ENCODE results near the gene TRPM8. TPM values are rescaled to one million over a fixed set of nuclear protein-coding genes. Genes with fewer than 3 reads are reported as not detected.

Gene TRPM8
- total RNA-seq, 2 donors from 2014 or later, result not detected

DNA sequence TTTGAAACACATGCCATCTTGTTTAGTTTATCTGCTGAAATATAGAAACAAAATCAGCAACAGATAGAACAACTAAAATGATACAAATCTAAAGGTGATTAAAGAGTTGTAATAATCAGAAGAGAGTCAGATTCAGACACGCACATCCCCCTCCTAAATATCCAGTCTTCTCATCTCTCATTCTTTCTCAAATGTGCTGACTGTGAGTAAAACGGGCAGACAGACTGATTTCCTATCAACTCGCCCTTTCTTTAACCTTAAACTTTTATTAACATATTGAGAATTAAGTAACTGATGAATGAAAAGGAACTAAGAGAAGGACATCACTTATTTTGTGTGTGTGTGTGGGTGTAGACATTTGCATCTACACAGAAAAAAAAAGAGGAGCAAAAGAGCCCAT, 98.7 kb downstream of the TRPM8 start:
- Histone ChIP-seq H3K27me3 (ENCODE audit: control insufficient read depth, insufficient read depth, low read length, poor library complexity, severe bottlenecking) (no peaks in the 10 kb centered on the region), H3K9ac (ENCODE audit: extremely low read depth, low read length, poor library complexity, severe bottlenecking) (no peak overlapping the region), H3K36me3 (ENCODE audit: control insufficient read depth, insufficient read depth, low read length) (no peaks in the 10 kb centered on the region), H3K4me3 (ENCODE audit: low read length) (no peak overlapping the region), H3K4me1 (ENCODE audit: control insufficient read depth, insufficient read depth, low read length) (no peaks in the 10 kb centered on the region), H3K27ac (ENCODE audit: low read depth, low read length) (no peak overlapping the region), H3K9me3 (ENCODE audit: control insufficient read depth, low read length) (no peaks in the 10 kb centered on the region)
- Mint-ChIP-seq H3K9me3 (peaks cover 14% of the 10 kb centered on the region), H3K27ac (no peak overlapping the region), H3K4me3 (no peak overlapping the region), H3K4me1 (no peaks in the 10 kb centered on the region), H3K36me3 (ENCODE audit: low read depth) (no peaks in the 10 kb centered on the region), H3K27me3 (ENCODE audit: insufficient read depth) (no peaks in the 10 kb centered on the region)
- TF ChIP-seq, protein P1, sequence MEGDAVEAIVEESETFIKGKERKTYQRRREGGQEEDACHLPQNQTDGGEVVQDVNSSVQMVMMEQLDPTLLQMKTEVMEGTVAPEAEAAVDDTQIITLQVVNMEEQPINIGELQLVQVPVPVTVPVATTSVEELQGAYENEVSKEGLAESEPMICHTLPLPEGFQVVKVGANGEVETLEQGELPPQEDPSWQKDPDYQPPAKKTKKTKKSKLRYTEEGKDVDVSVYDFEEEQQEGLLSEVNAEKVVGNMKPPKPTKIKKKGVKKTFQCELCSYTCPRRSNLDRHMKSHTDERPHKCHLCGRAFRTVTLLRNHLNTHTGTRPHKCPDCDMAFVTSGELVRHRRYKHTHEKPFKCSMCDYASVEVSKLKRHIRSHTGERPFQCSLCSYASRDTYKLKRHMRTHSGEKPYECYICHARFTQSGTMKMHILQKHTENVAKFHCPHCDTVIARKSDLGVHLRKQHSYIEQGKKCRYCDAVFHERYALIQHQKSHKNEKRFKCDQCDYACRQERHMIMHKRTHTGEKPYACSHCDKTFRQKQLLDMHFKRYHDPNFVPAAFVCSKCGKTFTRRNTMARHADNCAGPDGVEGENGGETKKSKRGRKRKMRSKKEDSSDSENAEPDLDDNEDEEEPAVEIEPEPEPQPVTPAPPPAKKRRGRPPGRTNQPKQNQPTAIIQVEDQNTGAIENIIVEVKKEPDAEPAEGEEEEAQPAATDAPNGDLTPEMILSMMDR (conservative IDR thresholded peaks at IDR 0.05), result no peak
- DNase-seq, result no peak
- WGBS, 2 experiments (ENCODE audit: insufficient coverage in 1 of 2, insufficient read length in 1 of 2), result 90% methylated on average over 3 of the region's 3 CpGs; no CpG with 5 or more reads in 1 of the 2 experiments

DNA sequence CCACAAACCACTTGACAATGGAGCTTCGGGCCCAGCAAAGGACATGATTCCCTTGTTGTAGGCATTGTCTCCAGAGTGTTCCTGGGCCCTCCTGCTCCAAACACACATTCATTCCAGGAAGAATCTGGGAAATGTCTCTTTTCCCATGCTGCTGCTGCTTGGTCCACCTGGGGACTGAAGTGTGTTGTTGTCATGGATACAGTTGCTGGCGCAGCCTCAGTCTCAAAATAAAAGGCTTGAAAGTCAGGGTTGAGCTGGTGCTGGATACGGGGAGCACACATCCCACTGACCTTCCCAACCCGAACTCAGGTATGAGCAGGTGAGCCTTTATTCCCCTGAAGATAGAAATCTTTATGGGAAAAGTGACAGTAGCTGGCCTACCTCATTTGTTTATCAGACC, 102.7 kb downstream of the TRPM8 start:
- 96 to 100% methylated on average over 2 to 4 of the region's 4 CpGs for WGBS, 2 experiments (ENCODE audit: insufficient coverage in 1 of 2, insufficient read length in 1 of 2)
- no peak overlapping the region for H3K4me3 ChIP-seq (ENCODE audit: low read length)
- Mint-ChIP-seq H3K36me3 (ENCODE audit: low read depth) (no peaks in the 10 kb centered on the region), H3K9me3 (peaks cover 38% of the 10 kb centered on the region), H3K4me1 (no peaks in the 10 kb centered on the region), H3K27ac (no peak overlapping the region), H3K4me3 (no peak overlapping the region), H3K27me3 (ENCODE audit: insufficient read depth) (no peaks in the 10 kb centered on the region)
- no peaks in the 10 kb centered on the region for H3K27me3 ChIP-seq (ENCODE audit: control insufficient read depth, insufficient read depth, low read length, poor library complexity, severe bottlenecking)
- H3K4me1 ChIP-seq (ENCODE audit: control insufficient read depth, insufficient read depth, low read length), result no peaks in the 10 kb centered on the region
- H3K36me3 ChIP-seq (ENCODE audit: control insufficient read depth, insufficient read depth, low read length), result no peaks in the 10 kb centered on the region
- TF ChIP-seq, protein P1 (conservative IDR thresholded peaks at IDR 0.05), result no peak
- DNase-seq, result no peak
- no peak overlapping the region for H3K9ac ChIP-seq (ENCODE audit: extremely low read depth, low read length, poor library complexity, severe bottlenecking)
- no peak overlapping the region for H3K27ac ChIP-seq (ENCODE audit: low read depth, low read length)
- peaks cover 11% of the 10 kb centered on the region for H3K9me3 ChIP-seq (ENCODE audit: control insufficient read depth, low read length)

DNA sequence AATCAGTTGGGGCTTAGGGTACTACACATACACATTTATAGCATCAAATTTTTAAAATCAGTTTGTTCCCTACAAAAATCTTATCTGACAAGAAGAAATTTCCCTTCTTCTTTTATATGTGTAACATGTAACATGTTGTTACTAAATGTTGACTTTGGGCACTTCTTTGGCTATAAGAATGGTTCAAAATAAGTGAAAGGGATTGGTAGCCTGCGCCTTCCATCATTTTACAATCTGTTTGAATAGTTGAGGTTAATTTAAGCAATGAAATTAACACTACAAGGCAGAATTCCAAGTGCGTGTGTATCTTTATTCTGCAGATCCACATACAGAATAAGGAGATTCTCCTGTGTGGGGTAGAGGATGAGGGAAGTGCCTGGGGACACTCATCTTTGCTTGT, 103.2 kb downstream of the TRPM8 start:
- no peak overlapping the region for H3K4me3 Mint-ChIP-seq
- 80 to 94% methylated on average over 1 to 2 of the region's 2 CpGs for WGBS, 2 experiments (ENCODE audit: insufficient coverage in 1 of 2, insufficient read length in 1 of 2)
- peaks cover 38% of the 10 kb centered on the region for H3K9me3 Mint-ChIP-seq
- H3K36me3 Mint-ChIP-seq (ENCODE audit: low read depth), result no peaks in the 10 kb centered on the region
- Histone ChIP-seq H3K4me1 (ENCODE audit: control insufficient read depth, insufficient read depth, low read length) (no peaks in the 10 kb centered on the region), H3K9ac (ENCODE audit: extremely low read depth, low read length, poor library complexity, severe bottlenecking) (no peak overlapping the region), H3K4me3 (ENCODE audit: low read length) (no peak overlapping the region), H3K9me3 (ENCODE audit: control insufficient read depth, low read length) (peaks cover 11% of the 10 kb centered on the region), H3K27me3 (ENCODE audit: control insufficient read depth, insufficient read depth, low read length, poor library complexity, severe bottlenecking) (no peaks in the 10 kb centered on the region), H3K36me3 (ENCODE audit: control insufficient read depth, insufficient read depth, low read length) (no peaks in the 10 kb centered on the region), H3K27ac (ENCODE audit: low read depth, low read length) (no peak overlapping the region)
- no peak for DNase-seq
- H3K27me3 Mint-ChIP-seq (ENCODE audit: insufficient read depth), result no peaks in the 10 kb centered on the region
- TF ChIP-seq, protein P1 (conservative IDR thresholded peaks at IDR 0.05), result no peak
- H3K4me1 Mint-ChIP-seq, result no peaks in the 10 kb centered on the region
- no peak overlapping the region for H3K27ac Mint-ChIP-seq
